ENCODE data around the gene DNAH17. TPM values are rescaled to one million over a fixed set of nuclear protein-coding genes. Genes with fewer than 3 reads are reported as not detected.

Gene DNAH17
- total and polyA plus RNA-seq, 2 donors (not counting 3 experiments of a cell fraction or from before 2014, with no cell fraction given) = not detected

DNA sequence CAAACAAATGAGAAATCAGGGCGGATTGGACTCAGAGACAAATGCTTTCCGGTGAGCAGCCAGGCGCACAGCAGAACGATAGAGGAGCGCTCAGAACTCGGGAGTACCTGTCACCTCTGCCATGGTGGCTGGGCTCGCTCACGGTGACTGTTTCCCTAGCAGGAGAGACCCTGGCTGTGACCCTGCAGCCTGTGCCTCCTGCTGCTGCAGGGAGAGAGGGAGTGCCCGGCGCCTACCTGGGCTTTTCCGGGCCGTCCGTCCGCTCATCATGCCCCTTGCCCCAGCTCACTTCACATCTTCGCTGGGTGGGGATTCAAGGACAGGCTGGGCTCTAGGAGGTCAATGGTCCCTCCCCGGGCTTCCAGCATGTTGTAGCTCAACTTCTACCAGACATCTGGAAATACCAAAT is 14.1 kb upstream of the DNAH17 start:
- Histone ChIP-seq H3K4me3 (replicated peaks in 1 of 3; ENCODE audit: insufficient read depth in 1 of 3, low read depth in 1 of 3, low read length in 3 of 3) (no peak overlapping the region), H2AFZ (ENCODE audit: low read depth, low read length) (no peak overlapping the region), H3K9me3 (replicated peaks; ENCODE audit: control insufficient read depth, insufficient read depth, low read length) (no peaks in the 10 kb centered on the region), H3K4me1 (ENCODE audit: control insufficient read depth, extremely low read depth, insufficient read depth, low read length) (peaks cover 15% of the 10 kb centered on the region), H3K79me2 (ENCODE audit: control insufficient read depth, insufficient read depth, low read length) (no peaks in the 10 kb centered on the region), H3K4me2 (ENCODE audit: insufficient read depth, low read length) (no peak overlapping the region), H4K20me1 (replicated peaks; ENCODE audit: control insufficient read depth, extremely low read depth, insufficient read depth, low read length) (no peaks in the 10 kb centered on the region), H3K36me3 (ENCODE audit: control insufficient read depth in 2 of 2, extremely low read depth in 1 of 2, insufficient read depth in 2 of 2, low read length in 2 of 2) (no peaks in the 10 kb centered on the region), H3K9ac (replicated peaks; ENCODE audit: extremely low read depth, insufficient read depth, low read length) (no peak overlapping the region), H3K27me3 (ENCODE audit: control insufficient read depth in 2 of 2, insufficient read depth in 2 of 2, low read length in 2 of 2) (peaks cover 0 to 2% of the 10 kb centered on the region in 2 experiments), H3K27ac (ENCODE audit: insufficient read depth, low read depth, low read length) (no peak overlapping the region), H3K9me1 (replicated peaks; ENCODE audit: control insufficient read depth, extremely low read depth, insufficient read depth, low read length) (no peaks in the 10 kb centered on the region)
- dilution Hi-C loops (cut with MboI; ENCODE audit: extremely low pct_ligation_motif_present, low sequenced_read_pairs) (no loop called here), intact Hi-C loops (cut with micrococcal nuclease) (loop anchor here (5.0 kb wide), 1 partner anchor 94 kb away; no protein-coding TSS in a partner anchor)
- FAIRE-seq (no peak), DNase-seq (ENCODE audit: low read depth, low spot score) (no peak)
- no TSS peak for BruUV-seq (replicated peaks)
- ChIA-PET CTCF (interaction anchor here (0.7 kb wide), 2 partner anchors 79 to 155 kb away, joined by 3 read pairs; no protein-coding TSS in a partner anchor), POLR2A (no interaction called here)
- TF ChIP-seq, protein P1, sequence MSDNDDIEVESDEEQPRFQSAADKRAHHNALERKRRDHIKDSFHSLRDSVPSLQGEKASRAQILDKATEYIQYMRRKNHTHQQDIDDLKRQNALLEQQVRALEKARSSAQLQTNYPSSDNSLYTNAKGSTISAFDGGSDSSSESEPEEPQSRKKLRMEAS (IDR thresholded peaks at IDR 0.05; ENCODE audit: insufficient read depth, insufficient read length) = no peak
- TF ChIP-seq GATA2 (IDR thresholded peaks at IDR 0.05; ENCODE audit: insufficient read depth, insufficient read length, low read depth, low read length) = no peak
- TF ChIP-seq JUN (IDR thresholded peaks at IDR 0.05; ENCODE audit: borderline replicate concordance, insufficient read depth, insufficient read length, low read depth) = no peak
- TF ChIP-seq, protein P2, sequence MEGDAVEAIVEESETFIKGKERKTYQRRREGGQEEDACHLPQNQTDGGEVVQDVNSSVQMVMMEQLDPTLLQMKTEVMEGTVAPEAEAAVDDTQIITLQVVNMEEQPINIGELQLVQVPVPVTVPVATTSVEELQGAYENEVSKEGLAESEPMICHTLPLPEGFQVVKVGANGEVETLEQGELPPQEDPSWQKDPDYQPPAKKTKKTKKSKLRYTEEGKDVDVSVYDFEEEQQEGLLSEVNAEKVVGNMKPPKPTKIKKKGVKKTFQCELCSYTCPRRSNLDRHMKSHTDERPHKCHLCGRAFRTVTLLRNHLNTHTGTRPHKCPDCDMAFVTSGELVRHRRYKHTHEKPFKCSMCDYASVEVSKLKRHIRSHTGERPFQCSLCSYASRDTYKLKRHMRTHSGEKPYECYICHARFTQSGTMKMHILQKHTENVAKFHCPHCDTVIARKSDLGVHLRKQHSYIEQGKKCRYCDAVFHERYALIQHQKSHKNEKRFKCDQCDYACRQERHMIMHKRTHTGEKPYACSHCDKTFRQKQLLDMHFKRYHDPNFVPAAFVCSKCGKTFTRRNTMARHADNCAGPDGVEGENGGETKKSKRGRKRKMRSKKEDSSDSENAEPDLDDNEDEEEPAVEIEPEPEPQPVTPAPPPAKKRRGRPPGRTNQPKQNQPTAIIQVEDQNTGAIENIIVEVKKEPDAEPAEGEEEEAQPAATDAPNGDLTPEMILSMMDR (IDR thresholded peaks at IDR 0.05; ENCODE audit: extremely low read depth in 1 of 2, insufficient read depth in 1 of 2, low read depth in 1 of 2, low read length in 2 of 2) = no peak
- TF ChIP-seq FOS (IDR thresholded peaks at IDR 0.05; ENCODE audit: borderline replicate concordance, insufficient read depth, low read length) = no peak

Measured in endothelial cell of umbilical vein (primary cell).